Endothelial cell (in vitro differentiated cells): ENCODE results near the gene ECE2. TPM values are rescaled to one million over a fixed set of nuclear protein-coding genes. Genes with fewer than 3 reads are reported as not detected.

ENCODE experiments used
- DNase-seq: peaks from one replicate; pipeline ENCODE4 v3.0.0; 2021; ENCODE audit warnings: low spot score
- H3K27ac Mint-ChIP-seq: one replicate; pipeline ENCODE4 v1.8.0; 2021; ENCODE audit warnings: mixed read lengths, inconsistent platforms; ENCODE audit not compliant: unreplicated experiment
- H3K27me3 Mint-ChIP-seq: one replicate; pipeline ENCODE4 v1.8.0; 2021; ENCODE audit warnings: mild to moderate bottlenecking, moderate library complexity, mixed read lengths, inconsistent platforms; ENCODE audit not compliant: unreplicated experiment
- H3K36me3 Mint-ChIP-seq: one replicate; pipeline ENCODE4 v1.8.0; 2021; ENCODE audit warnings: mild to moderate bottlenecking, low read depth, mixed read lengths, inconsistent platforms; ENCODE audit not compliant: unreplicated experiment
- H3K4me1 Mint-ChIP-seq: one replicate; pipeline ENCODE4 v1.8.0; 2021; ENCODE audit warnings: mild to moderate bottlenecking, mixed read lengths, inconsistent platforms; ENCODE audit not compliant: unreplicated experiment
- H3K4me3 Mint-ChIP-seq: one replicate; pipeline ENCODE4 v1.8.0; 2021; ENCODE audit warnings: mild to moderate bottlenecking, mixed read lengths, inconsistent platforms; ENCODE audit not compliant: unreplicated experiment
- H3K9me3 Mint-ChIP-seq: one replicate; pipeline ENCODE4 v1.8.0; 2021; ENCODE audit warnings: mixed read lengths, inconsistent platforms; ENCODE audit not compliant: unreplicated experiment
- CTCF ChIP-seq: fragments of 200-600 bp; sonication (generic); IDR thresholded peaks from one replicate; pipeline ENCODE4 v1.5.0; 2021; ENCODE audit warnings: antibody characterized with exemption; ENCODE audit not compliant: unreplicated experiment
- total RNA-seq: library from RNA; stranded (reverse); fragmentation: NEBNext Ultra II Directional; extraction: Animal tissue kit (Norgen Biotek cat#: 25700); gene quantifications from one replicate; pipeline ENCODE4 v1.2.1, GENCODE V29; 2021; ENCODE audit not compliant: unreplicated experiment

Gene ECE2
- total RNA-seq, 1 donor from 2014 or later, result not detected

GRCh38 chr3:184237211-184237610, 38.6 kb upstream of the ECE2 start:
- Mint-ChIP-seq H3K4me3 (peak overlapping the region; percentile 45), H3K27me3 (peaks cover 28% of the 10 kb centered on the region), H3K9me3 (no peaks in the 10 kb centered on the region), H3K36me3 (peaks cover 7% of the 10 kb centered on the region), H3K27ac (no peak overlapping the region), H3K4me1 (peaks cover 14% of the 10 kb centered on the region)
- TF ChIP-seq CTCF, result no peak
- DNase-seq, result no peak

GRCh38 chr3:184237807-184238206, 38.0 kb upstream of the ECE2 start:
- Mint-ChIP-seq H3K27me3 (peaks cover 24% of the 10 kb centered on the region), H3K4me3 (no peak overlapping the region), H3K9me3 (no peaks in the 10 kb centered on the region), H3K27ac (no peak overlapping the region), H3K36me3 (peaks cover 13% of the 10 kb centered on the region), H3K4me1 (peaks cover 12% of the 10 kb centered on the region)
- no peak for DNase-seq
- no peak for TF ChIP-seq CTCF

GRCh38 chr3:184238246-184238818, 37.5 kb upstream of the ECE2 start:
- Mint-ChIP-seq H3K4me1 (peaks cover 12% of the 10 kb centered on the region), H3K27me3 (peaks cover 21% of the 10 kb centered on the region), H3K9me3 (no peaks in the 10 kb centered on the region), H3K36me3 (peaks cover 18% of the 10 kb centered on the region), H3K4me3 (no peak overlapping the region), H3K27ac (no peak overlapping the region)
- no peak for TF ChIP-seq CTCF
- no peak for DNase-seq

GRCh38 chr3:184239221-184239620, 36.6 kb upstream of the ECE2 start:
- peak overlapping the region; percentile 67 for H3K27ac Mint-ChIP-seq
- no peak overlapping the region for H3K4me3 Mint-ChIP-seq
- no peaks in the 10 kb centered on the region for H3K9me3 Mint-ChIP-seq
- no peak for TF ChIP-seq CTCF
- H3K27me3 Mint-ChIP-seq, result peaks cover 16% of the 10 kb centered on the region
- H3K4me1 Mint-ChIP-seq, result peaks cover 12% of the 10 kb centered on the region
- DNase-seq, result no peak
- H3K36me3 Mint-ChIP-seq, result peaks cover 18% of the 10 kb centered on the region

GRCh38 chr3:184239708-184240107, 36.1 kb upstream of the ECE2 start:
- no peaks in the 10 kb centered on the region for H3K9me3 Mint-ChIP-seq
- H3K27me3 Mint-ChIP-seq, result peaks cover 17% of the 10 kb centered on the region
- peaks cover 12% of the 10 kb centered on the region for H3K4me1 Mint-ChIP-seq
- peaks cover 22% of the 10 kb centered on the region for H3K36me3 Mint-ChIP-seq
- no peak overlapping the region for H3K4me3 Mint-ChIP-seq
- no peak for TF ChIP-seq CTCF
- H3K27ac Mint-ChIP-seq, result no peak overlapping the region
- no peak for DNase-seq
